K562 (cell line): Measurements from ENCODE around the gene ZBP1. TPM values are rescaled to one million over a fixed set of nuclear protein-coding genes. Genes with fewer than 3 reads are reported as not detected.

Experiments
- ATAC-seq: fragments of 200-7000 bp; cut with Tn5 transposase; 3 replicates; pipeline ENCODE4 v1.9.1; 2020; ENCODE audit warnings: moderate library complexity
- BruUV-seq: library from RNA; stranded (reverse); fragments of 400-500 nt; replicated peaks from 2 replicates; lab custom pipeline; 2021; lab: Mats Ljungman, UMichigan
- CTCF ChIA-PET: fragments of 300-600 bp; formaldehyde crosslinking; extraction: SDS; loops from one replicate; lab custom pipeline; 2021; ENCODE audit warnings: low intra/inter-chr PET ratio; lab: Yijun Ruan, JAX
- POLR2A ChIA-PET: fragments of 300-600, 350-650 bp; sonication (Branson Sonifier 250); formaldehyde crosslinking; extraction: SDS; loops from one replicate; lab custom pipeline; 2021; ENCODE audit warnings: antibody characterized with exemption, inconsistent platforms; lab: Yijun Ruan, JAX
- DNase-seq, 4 experiments: peaks; one replicate each; pipeline versions ENCODE4 v3.0.0 to v3.0.0-alpha.2; 2011 to 2018; ENCODE audit warnings: low spot score in 3 of 4, mixed read lengths in 3 of 4; ENCODE audit errors: extremely low read depth in 1 of 4
- FAIRE-seq: peaks from 2 replicates; lab custom pipeline; 2011; peaks lifted over from hg19 to GRCh38; lab: Jason Lieb, UNC
- H2AFZ ChIP-seq: 2 replicates; pipeline ENCODE4 v1.6.0; 2011; ENCODE audit warnings: low read depth, low read length, control low read depth, inconsistent platforms
- H3K27ac ChIP-seq: fragments of 200-600 bp; 3 replicates; pipeline ENCODE4 v1.8.0; 2011; ENCODE audit warnings: low read depth, mild to moderate bottlenecking, control low read depth, inconsistent platforms, low read length, moderate library complexity, mixed read lengths; ENCODE audit errors: extremely low read depth
- H3K27me3 ChIP-seq, 2 experiments: fragments of 300-600 bp in 1 of 2; 2 replicates in 1 of 2; 3 replicates in 1 of 2; pipeline versions ENCODE4 v1.6.0 to v1.8.0; 2011; ENCODE audit warnings: inconsistent platforms in 2 of 2, low read length in 2 of 2, mild to moderate bottlenecking in 1 of 2, mixed read lengths in 1 of 2, moderate library complexity in 1 of 2; ENCODE audit not compliant: control insufficient read depth in 2 of 2, insufficient read depth in 2 of 2
- H3K36me3 ChIP-seq: fragments of 300-600 bp; 3 replicates; pipeline ENCODE4 v1.8.0; 2011; ENCODE audit warnings: mild to moderate bottlenecking, low read length, inconsistent platforms; ENCODE audit not compliant: control insufficient read depth, insufficient read depth
- H3K4me1 ChIP-seq, 2 experiments: fragments of 200-600 bp in 1 of 2; replicated peaks in 1 of 2; 2 replicates in 1 of 2; 3 replicates in 1 of 2; pipeline versions ENCODE4 v1.5.1 to v1.8.0; 2011; ENCODE audit warnings: inconsistent platforms in 2 of 2, low read length in 2 of 2, mild to moderate bottlenecking in 1 of 2, mixed read lengths in 1 of 2, moderate library complexity in 1 of 2; ENCODE audit not compliant: control insufficient read depth in 2 of 2, insufficient read depth in 2 of 2
- H3K4me2 ChIP-seq: 2 replicates; pipeline ENCODE4 v1.6.1; 2011; ENCODE audit warnings: low read length, control low read depth, inconsistent platforms, mixed read lengths; ENCODE audit not compliant: insufficient read depth
- H3K4me3 ChIP-seq: fragments of 200-600 bp; sonication (generic), shearing (Covaris generic); 2 replicates; pipeline ENCODE4 v1.5.1; 2016; ENCODE audit warnings: control low read depth, inconsistent platforms
- H3K79me2 ChIP-seq: fragments of 200-600 bp; 3 replicates; pipeline ENCODE4 v1.8.0; 2011; ENCODE audit warnings: low read length, inconsistent platforms; ENCODE audit not compliant: control insufficient read depth, insufficient read depth
- H3K9ac ChIP-seq, 2 experiments: 2 replicates each; pipeline versions ENCODE4 v1.6.0 to v1.6.1; 2011; ENCODE audit warnings: low read depth in 2 of 2, low read length in 2 of 2, control low read depth in 1 of 2, inconsistent platforms in 1 of 2, mild to moderate bottlenecking in 1 of 2, mixed read lengths in 1 of 2; ENCODE audit not compliant: insufficient read depth in 1 of 2
- H3K9me1 ChIP-seq: one replicate; pipeline ENCODE4 v1.6.0; 2011; ENCODE audit warnings: inconsistent platforms, mild to moderate bottlenecking, low read length, moderate library complexity; ENCODE audit not compliant: control insufficient read depth, insufficient read depth
- H3K9me3 ChIP-seq: replicated peaks from 2 replicates; pipeline ENCODE4 v1.5.1; 2011; ENCODE audit warnings: low read depth, low read length, inconsistent platforms; ENCODE audit not compliant: control insufficient read depth, insufficient read depth
- H4K20me1 ChIP-seq: replicated peaks from 2 replicates; pipeline ENCODE4 v1.6.1; 2011; ENCODE audit warnings: low read length, inconsistent platforms, mixed read lengths; ENCODE audit not compliant: control insufficient read depth, insufficient read depth
- ARID2 ChIP-seq: fragments of 450-650 bp; IDR thresholded peaks from 2 replicates; pipeline ENCODE4 v1.6.1; 2017; ENCODE audit warnings: antibody characterized with exemption, mild to moderate bottlenecking
- BACH1 ChIP-seq: fragments of 200-800 bp; sonication (Bioruptor generic); IDR thresholded peaks from 2 replicates; pipeline ENCODE4 v1.6.1; 2016; ENCODE audit warnings: missing genetic modification characterization, missing compliant biosample characterization
- CBX8 ChIP-seq: fragments of 200-600 bp; sonication (generic); IDR thresholded peaks from 2 replicates; pipeline ENCODE4 v1.6.1; 2012; ENCODE audit warnings: borderline replicate concordance, mixed run types, low read depth, mild to moderate bottlenecking, moderate library complexity, mixed read lengths, low read length, control low read depth, inconsistent platforms; ENCODE audit not compliant: poor library complexity, severe bottlenecking; ENCODE audit errors: extremely low read depth
- CGGBP1 ChIP-seq: fragments of 250-450 bp; sonication (Bioruptor Pico); IDR thresholded peaks from 2 replicates; pipeline ENCODE4 v1.9.0; 2021; ENCODE audit warnings: mild to moderate bottlenecking
- CHD1 ChIP-seq: fragments of 200-600 bp; sonication (generic); IDR thresholded peaks from one replicate; pipeline ENCODE4 v1.6.1; 2012; ENCODE audit warnings: mild to moderate bottlenecking, moderate library complexity, low read length, inconsistent platforms
- DACH1 ChIP-seq: fragments of 450-650 bp; IDR thresholded peaks from 2 replicates; pipeline ENCODE4 v1.6.1; 2018; ENCODE audit not compliant: partially characterized antibody
- E2F4 ChIP-seq: sonication (generic); formaldehyde crosslinking; IDR thresholded peaks from 2 replicates; pipeline ENCODE4 v1.8.0; 2022; ENCODE audit warnings: mild to moderate bottlenecking, low read depth, missing genetic modification reagents
- PCBP2 ChIP-seq: fragments of 200-400 bp; formaldehyde crosslinking; IDR thresholded peaks from 2 replicates; pipeline ENCODE4 v1.6.1; 2018; ENCODE audit warnings: low read length, low read depth, mild to moderate bottlenecking, moderate library complexity; ENCODE audit not compliant: poor library complexity, severe bottlenecking
- RAD21 ChIP-seq, 2 experiments: fragments of 250-450 bp in 1 of 2; fragments of 450-650 bp in 1 of 2; sonication (Bioruptor Pico) in 1 of 2; formaldehyde crosslinking in 1 of 2; IDR thresholded peaks in 1 of 2; conservative IDR thresholded peaks in 1 of 2; 2 replicates each; pipeline versions ENCODE4 v1.4.0 to v1.8.0; 2020 to 2022; ENCODE audit warnings: mild to moderate bottlenecking in 2 of 2, moderate library complexity in 1 of 2
- SRF ChIP-seq, 2 experiments: fragments of 250-450, 450-650 bp in 1 of 2; sonication (Bioruptor Pico) in 1 of 2; sonication (generic) in 1 of 2; formaldehyde crosslinking; IDR thresholded peaks; 2 replicates each; pipeline versions ENCODE4 v1.5.0 to v1.5.1; 2020 to 2022; ENCODE audit warnings: mild to moderate bottlenecking in 1 of 2, missing genetic modification reagents in 1 of 2
- TAL1 ChIP-seq: fragments of 450-650 bp; IDR thresholded peaks from 2 replicates; pipeline ENCODE4 v1.6.1; 2016; ENCODE audit warnings: mild to moderate bottlenecking
- ZNF124 ChIP-seq: sonication (generic); formaldehyde crosslinking; IDR thresholded peaks from 2 replicates; pipeline ENCODE4 v1.8.1; 2022; ENCODE audit warnings: missing genetic modification reagents
- ZNF384 ChIP-seq: IDR thresholded peaks from 2 replicates; pipeline ENCODE4 v1.6.1; 2012; ENCODE audit warnings: low read depth, low read length, improper control_type of control experiment
- ZNF778 ChIP-seq: fragments of 450-650 bp; formaldehyde crosslinking; IDR thresholded peaks from 2 replicates; pipeline ENCODE4 v1.4.0; 2020; ENCODE audit warnings: mild to moderate bottlenecking, moderate library complexity
- WGBS: fragments of 100-300 bp; shearing (Covaris generic); methylation state at CpG from one replicate; pipeline ENCODE4 v1.1.6; 2016; ENCODE audit warnings: low coverage, mixed read lengths; ENCODE audit not compliant: insufficient coverage; ENCODE audit errors: missing lambda C conversion rate; 5-methylcytosine and 5-hydroxymethylcytosine counted together
- in situ Hi-C: fragments of 300-500 bp; cut with MboI; formaldehyde crosslinking; loops from 4 replicates; pipeline ENCODE4 v1.15.0; 2018; ENCODE audit warnings: inconsistent platforms, mixed read lengths
- intact Hi-C: fragments of 100-400 bp; cut with micrococcal nuclease; formaldehyde crosslinking; loops from 2 replicates; pipeline ENCODE4 v1.14.2; 2022
- polyA plus RNA-seq, 8 experiments: library from polyadenylated mRNA; depleted of rRNA in 4 of 8; stranded (reverse) in 5 of 8; unstranded in 3 of 8; fragments of >200 nt; fragmentation: Nextera tagmentation in 2 of 8; fragmentation: Illumina TruSeq in 1 of 8; extraction: Ambion mirVana in 2 of 8; extraction: Trizol in 1 of 8; gene quantifications; 2 replicates each; pipeline versions ENCODE4 v1.2.1 to v1.2.3, GENCODE V29; 2011 to 2014; ENCODE audit warnings: inconsistent platforms in 1 of 8, missing spikeins in 1 of 8
- total RNA-seq, 7 experiments: library from RNA; depleted of rRNA in 6 of 7; stranded (reverse); fragments of >200 nt in 6 of 7; fragmentation: Illumina TruSeq in 2 of 7; extraction: Trizol in 2 of 7; gene quantifications; 2 replicates each; pipeline versions ENCODE4 v1.2.1 to v1.2.3, GENCODE V29; 2011 to 2021; ENCODE audit warnings: low replicate concordance in 1 of 7
- TF ChIP-seq, protein P1 (sequence below): fragments of 450-650 bp; IDR thresholded peaks from 2 replicates; pipeline ENCODE4 v1.6.1; 2017; ENCODE audit warnings: antibody characterized with exemption, mild to moderate bottlenecking

Gene ZBP1
- total and polyA plus RNA-seq, 9 of the 15 experiments (the other 6 are each of a cell fraction or from before 2014, with no cell fraction given), result not detected

DNA sequence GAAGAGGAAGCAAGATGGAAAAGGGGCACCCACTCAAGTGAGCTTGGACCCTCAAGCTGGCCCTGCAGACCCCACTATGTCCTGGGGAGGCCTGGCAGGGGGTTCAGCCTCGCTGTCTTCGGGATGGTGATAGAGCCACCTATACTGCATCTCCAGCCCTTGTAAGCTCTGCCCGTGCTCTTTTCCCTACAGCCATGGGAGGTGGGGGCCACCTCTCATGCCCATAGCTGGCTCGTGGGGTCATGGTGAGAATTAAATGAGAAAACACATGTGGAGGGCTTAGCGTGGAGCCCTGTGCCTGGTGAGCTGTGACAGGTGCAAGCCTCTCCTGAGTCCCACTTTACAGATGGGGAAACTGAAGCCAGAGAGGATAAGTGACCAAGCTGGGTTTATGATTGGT, 31.6 kb downstream of the ZBP1 start (continued):
- TF ChIP-seq RAD21 (CRISPR knock-in tag; conservative IDR thresholded peaks at IDR 0.05 in 1 of 2, IDR thresholded peaks at IDR 0.05 in 1 of 2), result no peak
- TF ChIP-seq SRF (CRISPR knock-in tag; IDR thresholded peaks at IDR 0.05), result no peak
- TF ChIP-seq BACH1 (tag), result no peak
- TF ChIP-seq TAL1, result no peak
- no peak for TF ChIP-seq DACH1
- TF ChIP-seq, all 486 proteins: peak for 0

GRCh38 chr20:57587989-57588377, 32.2 kb downstream of the ZBP1 start:
- peaks cover 5 to 20% of the 10 kb centered on the region in 2 experiments; a peak in 3 of 5 replicates for H3K27me3 ChIP-seq
- TF ChIP-seq ARID2 (no peak), ZNF778 (CRISPR knock-in tag) (no peak), ZNF124 (CRISPR knock-in tag) (no peak), CBX8 (no peak), CHD1 (no peak), E2F4 (CRISPR knock-in tag) (no peak), CGGBP1 (CRISPR knock-in tag) (no peak), PCBP2 (no peak), ZNF384 (no peak)
- TF ChIP-seq, protein P1, sequence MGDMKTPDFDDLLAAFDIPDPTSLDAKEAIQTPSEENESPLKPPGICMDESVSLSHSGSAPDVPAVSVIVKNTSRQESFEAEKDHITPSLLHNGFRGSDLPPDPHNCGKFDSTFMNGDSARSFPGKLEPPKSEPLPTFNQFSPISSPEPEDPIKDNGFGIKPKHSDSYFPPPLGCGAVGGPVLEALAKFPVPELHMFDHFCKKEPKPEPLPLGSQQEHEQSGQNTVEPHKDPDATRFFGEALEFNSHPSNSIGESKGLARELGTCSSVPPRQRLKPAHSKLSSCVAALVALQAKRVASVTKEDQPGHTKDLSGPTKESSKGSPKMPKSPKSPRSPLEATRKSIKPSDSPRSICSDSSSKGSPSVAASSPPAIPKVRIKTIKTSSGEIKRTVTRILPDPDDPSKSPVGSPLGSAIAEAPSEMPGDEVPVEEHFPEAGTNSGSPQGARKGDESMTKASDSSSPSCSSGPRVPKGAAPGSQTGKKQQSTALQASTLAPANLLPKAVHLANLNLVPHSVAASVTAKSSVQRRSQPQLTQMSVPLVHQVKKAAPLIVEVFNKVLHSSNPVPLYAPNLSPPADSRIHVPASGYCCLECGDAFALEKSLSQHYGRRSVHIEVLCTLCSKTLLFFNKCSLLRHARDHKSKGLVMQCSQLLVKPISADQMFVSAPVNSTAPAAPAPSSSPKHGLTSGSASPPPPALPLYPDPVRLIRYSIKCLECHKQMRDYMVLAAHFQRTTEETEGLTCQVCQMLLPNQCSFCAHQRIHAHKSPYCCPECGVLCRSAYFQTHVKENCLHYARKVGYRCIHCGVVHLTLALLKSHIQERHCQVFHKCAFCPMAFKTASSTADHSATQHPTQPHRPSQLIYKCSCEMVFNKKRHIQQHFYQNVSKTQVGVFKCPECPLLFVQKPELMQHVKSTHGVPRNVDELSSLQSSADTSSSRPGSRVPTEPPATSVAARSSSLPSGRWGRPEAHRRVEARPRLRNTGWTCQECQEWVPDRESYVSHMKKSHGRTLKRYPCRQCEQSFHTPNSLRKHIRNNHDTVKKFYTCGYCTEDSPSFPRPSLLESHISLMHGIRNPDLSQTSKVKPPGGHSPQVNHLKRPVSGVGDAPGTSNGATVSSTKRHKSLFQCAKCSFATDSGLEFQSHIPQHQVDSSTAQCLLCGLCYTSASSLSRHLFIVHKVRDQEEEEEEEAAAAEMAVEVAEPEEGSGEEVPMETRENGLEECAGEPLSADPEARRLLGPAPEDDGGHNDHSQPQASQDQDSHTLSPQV, result no peak

More at GRCh38 chr20:57587989-57588377, 32.2 kb downstream of the ZBP1 start:
- no peak overlapping the region for H3K4me2 ChIP-seq
- POLR2A ChIA-PET, result interaction anchor here (0.6 kb wide), 1 partner anchor 64 kb away, joined by 3 read pairs; no protein-coding TSS in a partner anchor
- intact Hi-C loops (no loop called here), in situ Hi-C loops (no loop called here)
- H3K36me3 ChIP-seq, result no peaks in the 10 kb centered on the region
- peak in 2 of 4 experiments; percentile 51 to 62 for DNase-seq
- H3K4me3 ChIP-seq, result no peak overlapping the region
- no peaks in the 10 kb centered on the region for H4K20me1 ChIP-seq
- WGBS, result 2% methylated on average over 7 of the region's 7 CpGs
- CTCF ChIA-PET, result no interaction called here
- ATAC-seq, result peak; percentile 53
- no peak overlapping the region for H3K27ac ChIP-seq
- FAIRE-seq, result peak; percentile 57
- peaks cover 3% of the 10 kb centered on the region; the same call in 1 of the 2 replicates for H3K9me3 ChIP-seq
- H3K9me1 ChIP-seq, result no peaks in the 10 kb centered on the region
- no peaks in the 10 kb centered on the region for H3K79me2 ChIP-seq
- no peak overlapping the region for H3K9ac ChIP-seq
- H3K4me1 ChIP-seq, result peaks cover 12 to 52% of the 10 kb centered on the region in 2 experiments; a peak in 4 of 5 replicates
- no TSS peak for BruUV-seq
- H2AFZ ChIP-seq, result no peak overlapping the region
